Forelimb muscle (tissue), 1 donor: ENCODE data around the gene TTC22. TPM values are rescaled to one million over a fixed set of nuclear protein-coding genes. Genes with fewer than 3 reads are reported as not detected.

Source experiments
- DNase-seq: peaks from one replicate; pipeline ENCODE4 v3.0.0-alpha.2; 2013; ENCODE audit warnings: low read depth
- polyA plus RNA-seq: library from polyadenylated mRNA; unstranded; fragments of 120-200 nt; gene quantifications from one replicate; pipeline ENCODE4 v1.2.1, GENCODE V29; 2013; ENCODE audit not compliant: insufficient read length

The TTC22 gene
- polyA plus RNA-seq, 1 donor, result 0.05 TPM

DNA sequence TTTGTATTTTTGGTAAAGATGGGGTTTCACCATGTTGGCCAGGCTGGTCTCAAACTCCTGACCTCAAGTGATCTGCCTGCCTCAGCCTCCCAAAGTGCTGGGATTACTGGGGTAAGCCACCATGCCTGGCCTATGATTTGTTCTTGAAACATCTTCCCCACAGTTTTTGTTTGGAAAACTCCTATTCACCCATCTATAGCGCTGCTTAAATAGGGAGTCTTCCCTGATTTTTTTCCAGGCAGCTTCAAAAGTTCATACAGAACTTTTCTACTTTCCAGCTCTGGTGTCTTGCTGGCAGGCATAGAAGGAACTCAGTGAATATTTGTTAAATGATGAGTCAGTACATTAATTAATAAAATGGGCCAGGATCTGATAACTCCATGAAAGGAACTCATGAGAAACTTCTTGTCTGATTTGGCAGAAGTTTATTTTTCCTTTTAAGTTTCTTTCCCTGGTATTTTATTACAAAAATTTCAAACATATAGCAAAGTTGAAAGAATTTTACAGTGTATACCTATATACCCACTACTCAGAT is 33.0 kb upstream of the TTC22 start:
- DNase-seq, result no peak

DNA sequence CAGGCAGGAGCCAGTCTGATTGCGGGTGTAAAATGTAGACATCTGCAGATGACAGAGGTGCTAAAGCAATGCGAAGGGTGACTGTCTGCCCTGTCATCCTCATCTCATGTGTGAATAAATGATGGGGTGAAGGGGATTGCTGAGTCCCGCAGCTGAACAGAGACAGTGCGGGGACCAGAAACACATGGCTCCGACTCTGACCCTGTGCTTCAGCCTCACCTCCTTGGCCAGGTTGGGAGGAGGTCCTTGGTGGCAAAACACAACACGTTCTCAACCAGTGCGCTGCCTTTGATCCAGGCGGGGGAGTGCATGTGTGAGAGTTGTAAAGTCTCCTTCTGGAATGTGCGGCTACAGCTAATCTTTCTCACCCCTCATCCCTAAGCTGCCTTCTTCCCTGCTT is 32.0 kb upstream of the TTC22 start:
- no peak for DNase-seq

DNA sequence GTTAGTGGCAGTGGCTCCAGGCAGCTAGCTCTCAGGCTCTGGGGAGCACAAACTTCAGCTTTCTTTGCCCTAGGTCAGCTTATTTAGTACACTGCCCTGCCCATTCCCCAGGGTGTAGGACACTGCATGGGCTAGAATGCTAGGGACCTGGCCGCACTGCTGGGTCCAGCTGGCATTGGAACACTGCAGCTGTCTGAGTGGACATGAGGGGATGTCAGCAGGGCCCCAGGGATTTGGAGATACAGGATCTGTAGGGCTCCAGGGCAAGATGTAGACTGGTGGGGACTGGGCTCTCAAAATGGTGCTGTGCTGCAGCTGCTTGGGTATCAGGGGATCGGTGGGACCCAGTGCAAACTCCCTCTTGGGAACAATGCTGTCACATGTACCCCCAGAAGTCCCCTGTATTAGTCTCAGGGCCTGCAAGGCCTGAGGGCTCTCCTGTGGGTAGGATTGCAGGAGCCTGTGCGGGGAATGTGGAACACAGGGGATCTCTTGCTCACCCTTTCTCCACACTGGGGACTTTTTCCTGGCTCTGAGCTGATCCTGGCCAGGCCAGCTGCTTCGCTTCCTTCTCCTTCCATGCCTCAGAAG is 25.2 kb upstream of the TTC22 start:
- no peak for DNase-seq

DNA sequence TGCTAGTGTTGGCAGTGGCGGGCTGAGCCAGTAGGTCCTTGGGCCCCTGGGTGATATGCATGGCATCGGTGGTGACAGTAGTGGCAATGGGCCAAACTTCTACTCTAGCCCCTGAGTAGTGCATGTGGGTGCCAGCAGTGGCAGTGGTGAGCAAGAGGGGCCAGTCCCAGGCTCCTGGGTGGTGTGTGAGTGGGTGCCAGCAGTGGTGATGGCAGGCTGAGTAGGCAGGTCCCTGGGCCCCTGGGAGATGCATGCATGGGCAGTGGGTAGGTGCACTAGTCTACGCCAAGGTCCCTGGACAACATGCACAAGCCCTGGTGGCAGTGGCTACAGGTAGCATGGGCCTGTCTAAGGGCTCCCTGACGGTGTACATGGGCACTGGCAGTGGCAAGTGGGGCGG is 24.6 kb upstream of the TTC22 start:
- no peak for DNase-seq

DNA sequence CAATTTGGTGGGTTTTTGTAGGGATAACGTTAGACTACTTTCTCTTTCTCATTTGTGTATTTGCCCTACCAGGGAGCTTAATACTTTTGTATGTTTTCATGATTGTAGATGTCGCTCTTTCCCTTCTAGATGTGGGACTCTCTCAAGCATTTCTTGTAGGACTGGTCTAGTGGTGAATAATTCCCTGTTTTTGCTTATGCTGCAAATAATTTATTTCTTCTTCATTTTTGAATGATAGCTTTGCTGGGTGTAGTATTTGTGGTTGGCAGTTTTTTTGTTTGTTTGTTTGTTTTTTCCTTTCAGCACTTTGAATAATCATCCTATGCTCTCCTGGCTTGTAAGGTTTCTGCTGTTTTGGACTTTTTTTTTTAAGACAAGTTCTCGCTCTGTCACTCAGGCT is 22.5 kb upstream of the TTC22 start:
- DNase-seq, result no peak

DNA sequence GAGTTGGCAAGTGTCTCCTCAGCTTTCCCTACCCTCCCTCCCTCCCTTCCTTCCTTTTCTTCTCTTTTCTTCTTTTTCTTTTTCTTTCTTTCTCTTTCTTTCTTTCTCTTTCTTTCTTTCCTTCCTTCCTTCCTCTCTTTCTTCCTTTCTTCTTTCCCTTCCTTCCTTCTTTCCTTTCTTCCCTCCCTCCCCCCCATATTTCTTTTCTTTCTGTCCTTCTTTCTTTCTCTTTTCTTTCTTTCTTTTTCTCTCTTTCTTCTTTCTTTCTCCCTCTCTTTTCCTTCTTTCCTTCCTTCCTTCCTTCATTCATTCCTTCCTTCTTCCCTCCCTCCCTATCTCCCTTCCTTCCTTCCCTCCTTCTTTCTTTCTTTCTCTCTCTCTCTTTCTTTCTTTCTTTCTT is 18.6 kb upstream of the TTC22 start:
- no peak for DNase-seq

DNA sequence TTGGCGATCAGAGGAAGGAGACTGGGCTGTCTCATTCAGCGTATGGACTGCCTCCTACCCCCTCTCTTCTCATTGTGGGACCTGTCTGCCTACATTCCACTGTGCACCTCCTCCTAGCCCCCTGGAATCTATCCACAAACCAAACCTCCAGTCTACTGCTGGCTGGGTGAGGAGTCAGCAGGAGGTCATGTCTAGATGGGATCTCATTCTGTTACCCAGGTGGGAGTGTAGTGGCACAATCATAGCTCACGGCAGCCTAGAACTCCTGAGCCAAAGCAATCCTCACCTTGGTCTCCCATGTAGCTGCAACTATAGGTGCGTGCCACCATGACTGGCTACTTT is 18.0 kb upstream of the TTC22 start:
- DNase-seq, result no peak

DNA sequence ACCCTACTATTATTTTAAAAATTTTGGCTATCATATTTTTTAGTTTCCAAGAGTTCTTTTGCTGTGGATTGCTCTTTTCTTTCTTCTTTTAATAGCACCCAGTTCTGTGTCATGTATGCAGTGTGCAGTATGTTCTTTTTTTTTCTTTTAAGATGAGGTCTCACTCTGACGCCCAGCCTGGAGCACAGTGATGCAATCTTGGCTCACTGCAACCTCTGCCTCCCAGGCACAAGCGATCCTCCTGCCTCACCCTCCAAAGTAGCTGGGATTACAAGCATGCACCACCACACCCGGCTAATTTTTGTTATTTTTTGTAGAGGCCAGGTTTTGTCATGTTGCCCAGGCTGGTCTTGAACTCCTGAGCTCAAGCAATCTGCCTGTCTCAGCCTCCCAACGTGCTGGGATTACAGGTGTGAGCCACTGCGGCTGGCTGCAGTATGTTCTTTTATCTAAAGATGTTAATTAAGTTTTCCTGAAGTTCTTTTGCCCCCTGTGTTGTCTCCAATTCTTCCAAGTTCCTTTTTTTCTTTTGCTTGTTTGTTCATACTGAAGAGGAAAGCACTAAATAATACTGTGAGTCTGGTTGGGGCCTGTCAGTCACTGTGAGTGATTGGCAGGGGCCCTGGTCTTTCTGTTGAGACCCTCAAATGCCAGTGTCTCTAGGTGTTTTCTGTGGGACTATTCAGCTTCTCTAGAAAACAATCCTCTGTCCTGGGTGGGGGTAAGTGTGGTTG is 17.5 kb upstream of the TTC22 start:
- DNase-seq, result no peak

DNA sequence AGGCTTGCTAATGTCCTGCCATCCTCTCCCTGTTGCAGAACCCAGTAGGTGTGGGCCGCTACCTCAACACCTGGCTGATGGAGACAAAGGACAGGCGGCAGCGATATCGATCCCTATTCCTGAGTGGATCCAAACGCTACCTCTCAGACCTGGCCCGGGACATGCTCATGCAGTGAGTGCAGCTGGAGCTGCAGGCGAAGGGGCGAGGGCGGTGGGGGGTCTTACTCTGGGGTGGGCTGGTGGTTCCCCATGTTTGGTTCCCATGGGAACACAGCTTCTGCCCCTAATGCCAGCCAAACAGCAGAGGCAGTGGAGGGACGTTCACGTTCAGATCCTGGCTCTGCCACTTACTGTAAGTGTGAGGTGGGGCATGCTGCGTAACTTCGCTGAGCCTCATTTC is 15.8 kb upstream of the TTC22 start:
- no peak for DNase-seq

DNA sequence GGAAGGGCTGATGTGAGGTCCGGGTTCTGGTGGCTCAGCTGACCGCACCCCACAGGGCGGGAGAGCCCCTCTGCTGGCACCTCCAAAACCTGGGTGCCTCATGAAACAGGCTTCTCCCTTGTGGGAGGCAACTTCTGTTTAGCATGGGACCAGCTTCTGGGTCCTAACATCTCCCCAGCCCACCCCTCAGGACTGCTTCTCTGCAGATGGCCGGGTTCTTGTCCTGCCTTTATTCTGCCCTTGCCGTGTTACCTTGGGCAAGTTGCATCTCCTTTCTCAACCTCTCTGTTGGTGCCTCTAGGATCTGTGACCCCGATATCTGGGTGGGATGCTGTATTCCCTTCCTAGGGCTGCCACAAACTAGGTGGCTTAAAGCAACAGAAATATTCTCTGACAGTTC is 15.0 kb upstream of the TTC22 start:
- no peak for DNase-seq

DNA sequence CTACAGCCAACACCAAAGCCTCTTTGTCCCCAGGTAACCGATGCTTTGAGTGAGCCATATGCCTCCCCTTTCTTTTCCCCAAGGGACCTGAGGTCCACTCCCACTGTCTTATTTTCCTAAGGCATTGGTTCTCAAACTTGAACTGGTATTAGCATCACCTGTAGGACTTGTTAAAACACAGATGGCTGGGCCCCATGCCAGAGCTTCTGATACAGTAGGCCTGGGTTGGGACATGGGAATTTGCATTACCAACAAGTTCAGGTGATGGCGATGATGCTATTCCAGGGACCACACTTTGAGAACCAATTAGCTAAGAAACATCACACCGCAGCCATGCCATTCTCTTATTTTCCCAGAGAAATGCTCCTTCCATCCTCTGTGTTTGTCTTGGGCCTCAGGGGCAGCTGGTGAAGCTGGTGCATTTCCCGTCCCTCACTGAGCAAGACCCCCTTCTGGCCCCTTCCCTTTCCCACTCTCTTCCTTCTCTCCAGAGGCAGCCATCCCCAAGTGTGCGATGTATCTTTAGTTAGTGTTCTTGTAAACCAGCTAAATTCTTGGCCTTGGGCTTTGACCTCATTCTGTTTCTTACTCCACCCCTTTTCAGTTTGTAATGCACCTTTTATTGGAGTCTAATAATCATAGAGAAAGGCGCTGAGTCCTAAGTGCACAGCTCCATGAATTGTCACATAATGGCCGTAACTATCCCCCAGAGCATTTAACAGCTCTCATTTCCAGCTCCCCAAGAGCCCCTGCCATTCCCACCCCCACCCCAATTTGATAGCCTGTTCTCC is 14.2 kb upstream of the TTC22 start:
- no peak for DNase-seq

DNA sequence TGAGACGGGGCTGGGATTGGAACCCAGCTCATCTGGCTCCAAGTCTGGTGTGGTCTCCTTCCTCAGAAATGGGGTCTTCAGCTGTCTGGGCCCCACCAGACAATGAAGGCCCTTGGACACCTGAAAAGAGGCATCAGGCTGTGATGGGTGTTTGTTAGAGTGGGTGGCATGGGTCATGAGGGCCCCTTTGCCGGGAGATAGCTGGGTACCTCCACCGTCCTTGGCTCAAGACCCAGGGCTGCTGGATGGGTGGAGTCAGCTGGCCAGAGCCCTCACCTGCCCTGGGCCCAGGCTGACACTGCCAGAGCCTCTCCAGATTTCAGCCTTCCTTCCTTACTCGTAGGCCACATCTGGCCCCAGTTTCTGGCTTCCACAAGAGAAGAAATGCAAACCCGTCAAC is 13.4 kb upstream of the TTC22 start:
- DNase-seq, result no peak

DNA sequence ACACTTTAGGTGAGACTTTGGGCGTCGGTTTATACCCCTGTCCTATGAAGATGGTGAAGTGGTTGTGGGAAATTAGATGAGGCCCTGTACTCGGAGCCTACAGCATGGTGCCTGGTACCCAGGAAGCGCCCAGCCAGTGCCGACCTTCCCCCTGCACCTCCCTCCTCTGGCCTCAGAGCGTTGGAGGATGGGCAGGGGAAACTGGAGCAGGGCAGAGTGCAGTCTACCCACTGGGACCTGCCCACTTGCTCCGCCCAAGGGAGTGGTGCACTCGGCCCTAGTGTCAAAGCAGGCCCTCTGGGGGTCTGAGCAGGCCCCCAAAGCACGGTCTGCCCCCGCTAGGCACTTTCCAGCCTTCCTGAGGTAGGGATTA is 13.0 kb upstream of the TTC22 start:
- no peak for DNase-seq

DNA sequence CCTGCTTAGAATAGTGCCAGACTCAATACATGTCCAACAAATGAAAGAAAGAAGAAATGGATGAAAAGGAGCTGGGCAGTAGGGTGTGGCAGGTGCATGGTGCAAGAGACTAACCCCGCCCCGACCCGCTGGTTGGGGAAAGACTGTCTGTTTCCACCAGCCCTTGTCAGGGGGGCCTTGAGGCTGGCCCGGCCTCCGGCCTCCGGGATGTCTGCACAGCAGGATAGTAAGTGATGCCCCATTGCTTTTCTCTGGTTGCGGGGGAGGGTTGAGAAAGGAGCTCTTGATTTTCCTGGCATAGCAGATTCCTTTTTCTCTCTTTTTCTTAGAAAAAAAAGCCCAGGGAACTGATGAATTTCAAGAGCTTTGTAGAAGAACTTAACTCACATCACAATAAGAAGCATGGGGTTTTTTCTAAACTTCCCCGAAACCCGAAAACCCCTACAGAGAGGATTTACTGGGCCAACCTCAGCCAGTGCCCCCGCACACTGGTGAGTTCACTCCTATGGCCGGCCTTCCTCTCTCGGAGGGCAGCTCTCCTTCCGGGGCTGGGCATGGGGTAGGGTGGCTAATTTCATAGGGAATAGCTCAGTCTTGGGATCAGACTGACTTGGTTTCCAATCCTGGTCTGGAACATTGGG is 12.5 kb upstream of the TTC22 start:
- DNase-seq, result no peak

DNA sequence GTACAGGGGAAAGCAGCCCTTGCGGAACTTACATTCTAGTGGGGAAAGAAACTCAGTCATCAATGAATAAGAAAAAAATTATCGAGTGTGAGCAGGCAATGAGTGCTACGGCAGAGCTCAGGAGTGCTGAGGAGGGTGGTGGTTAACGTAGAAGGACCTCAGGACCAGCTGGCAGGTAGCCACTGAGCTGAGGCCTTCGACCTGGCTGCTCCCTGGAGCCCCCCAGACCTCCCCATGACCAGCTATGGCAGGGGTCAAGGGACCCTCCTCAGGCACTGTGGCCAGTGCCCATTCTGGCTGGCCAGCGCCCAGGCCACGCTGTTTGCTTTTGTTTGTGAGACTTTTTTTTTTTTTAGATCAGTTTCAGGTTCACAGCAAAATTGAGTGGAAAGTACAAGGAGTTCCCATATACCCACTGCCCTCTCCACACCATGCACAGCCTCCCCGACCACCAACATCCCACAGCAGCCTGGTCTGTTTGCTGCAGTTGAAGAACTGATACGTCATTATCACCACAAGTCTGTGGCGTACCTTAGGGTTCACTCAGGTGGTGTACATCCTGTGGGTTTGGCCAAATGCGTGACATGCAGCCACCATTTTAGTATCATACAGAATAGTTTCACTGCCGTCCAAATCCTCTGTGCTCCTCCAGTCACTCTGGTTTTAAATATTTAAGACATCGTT is 11.8 kb upstream of the TTC22 start:
- DNase-seq, result no peak

DNA sequence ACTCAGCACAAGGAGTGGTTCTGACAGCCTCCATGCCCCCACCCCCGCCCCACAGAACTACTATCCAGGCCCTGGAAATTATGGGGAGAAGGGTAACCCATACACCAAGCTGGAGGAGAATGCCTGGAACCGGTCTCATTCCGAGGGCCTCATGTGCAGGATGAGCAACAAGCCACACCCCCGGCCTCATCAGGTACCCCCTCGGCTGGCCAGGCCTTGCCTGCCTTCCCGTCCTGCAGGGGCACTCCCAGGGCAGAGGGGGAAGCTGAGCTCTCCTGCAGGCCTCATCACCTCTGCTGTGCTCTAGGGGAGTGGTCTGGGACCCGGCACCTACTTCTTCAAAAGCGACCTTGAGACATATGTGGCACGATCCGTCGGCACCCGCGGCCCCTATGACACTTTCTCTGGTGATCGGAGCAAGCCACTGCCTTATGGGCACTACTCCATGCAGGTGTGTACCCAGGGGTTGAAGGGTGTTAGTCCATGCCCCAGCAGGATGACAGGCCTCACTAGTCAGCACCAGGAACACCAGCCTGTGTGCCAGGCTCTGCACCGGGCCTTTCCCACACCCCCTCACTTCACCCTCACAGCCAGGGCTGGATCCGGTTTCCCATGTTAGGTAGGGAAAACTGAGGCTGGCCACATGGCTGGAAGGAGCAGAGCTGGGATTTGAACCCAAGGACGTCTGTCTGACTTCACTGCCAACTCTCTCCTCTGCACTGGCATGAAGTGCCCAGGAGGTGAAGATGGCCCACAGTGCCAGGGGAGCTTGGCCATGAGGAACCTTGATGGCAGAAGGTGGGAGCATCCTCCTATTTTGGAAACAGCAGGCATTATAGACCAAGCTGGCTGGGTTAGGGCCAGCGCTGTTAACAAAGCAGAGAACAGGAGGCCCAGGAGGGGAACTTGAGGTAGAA is 10.9 kb upstream of the TTC22 start:
- DNase-seq, result no peak

DNA sequence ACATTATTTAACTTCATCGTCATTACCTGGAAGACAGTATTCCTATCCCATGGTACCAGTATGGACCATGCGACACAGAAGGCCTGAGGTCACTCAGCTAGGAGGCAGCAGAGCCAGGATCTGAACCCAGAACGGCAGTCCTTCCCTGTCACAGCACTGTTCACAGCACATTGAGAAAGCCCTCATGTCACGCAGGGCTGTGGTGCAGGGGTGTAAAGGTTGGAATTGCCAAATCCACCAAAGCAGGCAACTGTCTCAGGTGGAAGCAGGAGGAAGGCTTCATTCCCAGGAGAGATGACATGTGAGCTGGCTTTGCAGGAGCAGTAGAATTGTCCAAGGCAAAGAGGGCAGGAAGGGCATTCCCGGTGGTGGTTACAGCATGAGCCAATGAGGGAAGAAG is 9.9 kb upstream of the TTC22 start:
- DNase-seq, result no peak

DNA sequence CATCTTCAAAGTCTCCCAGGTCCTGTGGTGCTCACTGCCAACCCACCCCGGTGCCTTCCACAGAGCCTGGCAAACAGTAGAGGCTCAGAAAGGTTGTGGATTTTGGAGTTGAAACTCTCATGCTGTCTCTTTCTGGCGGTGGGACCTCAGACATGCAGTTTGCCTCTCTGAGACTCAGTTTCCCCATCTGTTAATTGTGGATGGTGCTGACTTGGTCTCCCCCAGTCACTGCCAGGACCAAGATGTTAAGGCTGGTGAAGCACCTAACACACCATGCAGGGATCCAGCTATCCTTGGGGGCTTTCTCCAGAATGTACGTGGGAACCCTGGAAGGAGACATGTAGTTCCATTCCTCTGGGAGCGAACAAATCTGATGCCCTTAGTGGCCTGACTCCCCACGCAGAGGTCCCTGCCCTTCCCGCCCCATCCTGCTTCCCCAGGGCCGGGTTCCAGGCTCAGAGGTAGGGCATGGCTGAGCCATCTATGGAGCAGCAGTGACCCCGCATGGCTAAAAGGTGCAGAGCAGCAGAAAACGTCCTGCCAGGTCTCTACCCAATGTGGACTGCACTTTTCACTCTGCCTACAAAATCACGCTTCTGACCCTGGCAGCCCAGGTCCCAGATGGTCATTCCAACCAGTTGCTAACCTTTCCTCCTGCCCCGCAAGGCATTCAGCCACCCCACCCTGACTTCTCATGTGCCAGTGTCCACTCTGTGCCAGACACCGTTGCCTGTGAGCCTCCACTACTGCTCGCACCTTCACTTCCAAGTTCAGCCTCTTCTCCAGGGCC is 9.2 kb upstream of the TTC22 start:
- DNase-seq, result no peak

DNA sequence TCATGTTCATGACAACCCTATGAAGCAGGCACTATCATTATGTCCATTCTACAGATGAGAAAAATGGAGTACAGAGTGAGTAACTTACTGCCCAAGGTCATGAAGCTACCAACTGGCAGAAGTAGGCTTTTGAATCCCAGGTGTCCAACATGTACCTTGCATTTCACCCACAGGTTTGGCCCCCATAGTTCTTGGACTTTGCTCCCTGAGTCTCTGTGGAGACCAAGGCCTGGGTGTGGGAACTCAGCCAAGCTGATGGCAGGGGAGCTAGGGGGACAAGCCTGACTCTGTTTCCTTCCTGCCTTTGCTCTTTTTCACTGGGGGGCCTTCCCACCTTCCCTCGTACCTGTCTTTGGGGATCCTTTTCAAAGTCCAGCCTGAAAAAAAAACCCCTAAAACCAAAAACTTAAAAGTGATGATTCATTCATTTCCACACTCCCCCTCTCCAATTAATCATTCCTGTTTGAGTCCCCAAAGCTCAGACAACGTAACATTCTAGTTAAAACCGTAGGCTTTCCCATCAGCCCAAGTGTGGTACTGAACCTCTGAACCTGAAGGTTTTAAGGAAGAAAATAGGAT is 8.5 kb upstream of the TTC22 start:
- no peak for DNase-seq
